SK-N-SH (cell line): ENCODE measurements around the gene ZEB2. TPM values are rescaled to one million over a fixed set of nuclear protein-coding genes. Genes with fewer than 3 reads are reported as not detected.

Source experiments
- CTCF ChIA-PET: fragments of 300-600, 350-600 bp; formaldehyde crosslinking; extraction: SDS; loops from one replicate; lab custom pipeline; 2021; lab: Yijun Ruan, JAX
- POLR2A ChIA-PET: fragments of 350-600 bp; sonication (Branson Sonifier 250); formaldehyde crosslinking; extraction: SDS; loops from one replicate; lab custom pipeline; 2020; ENCODE audit warnings: antibody characterized with exemption, inconsistent platforms; lab: Yijun Ruan, JAX
- DNase-seq: peaks from one replicate; pipeline ENCODE4 v3.0.0; 2012
- H2AFZ ChIP-seq: fragments of 200-600 bp; sonication (generic); 2 replicates; pipeline ENCODE4 v1.8.1; 2016; ENCODE audit warnings: antibody characterized with exemption, mild to moderate bottlenecking, low read depth
- H3F3A ChIP-seq: fragments of 200-600 bp; sonication (generic); replicated peaks from 2 replicates; pipeline ENCODE3; 2016; ENCODE audit warnings: antibody characterized with exemption, mild to moderate bottlenecking; ENCODE audit not compliant: insufficient read depth
- H3K27ac ChIP-seq, 2 experiments: fragments of 200-500 bp in 1 of 2; fragments of 200-600 bp in 1 of 2; sonication (Bioruptor generic) in 1 of 2; sonication (generic), shearing (Covaris generic) in 1 of 2; 2 replicates each; pipeline versions ENCODE4 v1.5.1 to v1.6.1; 2014 to 2016; ENCODE audit warnings: low read depth in 2 of 2, inconsistent platforms in 1 of 2, low read length in 1 of 2, mild to moderate bottlenecking in 1 of 2, mixed read lengths in 1 of 2
- H3K27me3 ChIP-seq: fragments of 200-600 bp; sonication (generic), shearing (Covaris generic); 2 replicates; pipeline ENCODE4 v1.6.1; 2016; ENCODE audit warnings: mixed run types; ENCODE audit not compliant: insufficient read depth
- H3K36me3 ChIP-seq, 2 experiments: fragments of 200-500 bp in 1 of 2; fragments of 200-600 bp in 1 of 2; sonication (Bioruptor generic) in 1 of 2; sonication (generic) in 1 of 2; replicated peaks in 1 of 2; 2 replicates each; pipeline versions ENCODE3 to v1.5.1; 2014 to 2016; ENCODE audit warnings: low read length in 1 of 2, mild to moderate bottlenecking in 1 of 2; ENCODE audit not compliant: insufficient read depth in 2 of 2, control insufficient read depth in 1 of 2
- H3K4me1 ChIP-seq, 2 experiments: fragments of 200-500 bp in 1 of 2; fragments of 200-600 bp in 1 of 2; sonication (Bioruptor generic) in 1 of 2; sonication (generic), shearing (Covaris generic) in 1 of 2; 2 replicates each; pipeline versions ENCODE4 v1.5.1 to v1.6.1; 2014 to 2016; ENCODE audit warnings: low read depth in 1 of 2, low read length in 1 of 2, mixed run types in 1 of 2; ENCODE audit not compliant: insufficient read depth in 2 of 2, control insufficient read depth in 1 of 2
- H3K4me2 ChIP-seq: fragments of 200-600 bp; sonication (generic), shearing (Covaris generic); 2 replicates; pipeline ENCODE4 v1.6.1; 2017; ENCODE audit warnings: mixed run types
- H3K4me3 ChIP-seq, 2 experiments: fragments of 200-500 bp in 1 of 2; fragments of 200-600 bp in 1 of 2; sonication (Bioruptor generic) in 1 of 2; sonication (generic), shearing (Covaris generic) in 1 of 2; 2 replicates each; pipeline versions ENCODE4 v1.5.1 to v1.8.1; 2014 to 2016; ENCODE audit warnings: low read depth in 2 of 2, inconsistent platforms in 1 of 2, low read length in 1 of 2, mild to moderate bottlenecking in 1 of 2, mixed read lengths in 1 of 2, moderate library complexity in 1 of 2
- H3K79me2 ChIP-seq: fragments of 200-600 bp; sonication (generic); 2 replicates; pipeline ENCODE4 v1.8.1; 2017; ENCODE audit warnings: mild to moderate bottlenecking; ENCODE audit not compliant: insufficient read depth
- H3K9ac ChIP-seq: fragments of 200-600 bp; sonication (generic); 2 replicates; pipeline ENCODE4 v1.6.1; 2017; ENCODE audit warnings: mixed run types
- H3K9me2 ChIP-seq: fragments of 200-600 bp; sonication (generic); 2 replicates; pipeline ENCODE4 v1.6.1; 2017; ENCODE audit warnings: mixed run types
- H3K9me3 ChIP-seq: fragments of 200-600 bp; sonication (generic); 2 replicates; pipeline ENCODE4 v1.6.1; 2017; ENCODE audit warnings: mixed run types, mild to moderate bottlenecking, moderate library complexity
- H4K20me1 ChIP-seq: fragments of 200-600 bp; sonication (generic); 2 replicates; pipeline ENCODE4 v1.6.1; 2017; ENCODE audit warnings: mild to moderate bottlenecking, mixed run types; ENCODE audit not compliant: insufficient read depth
- CTCF ChIP-seq: fragments of 200-600 bp; sonication (generic); IDR thresholded peaks from 2 replicates; pipeline ENCODE4 v1.6.1; 2017; ENCODE audit warnings: antibody characterized with exemption, mild to moderate bottlenecking, moderate library complexity
- EZH2phosphoT487 ChIP-seq: fragments of 200-600 bp; sonication (generic); IDR thresholded peaks from 2 replicates; pipeline ENCODE4 v1.6.1; 2017; ENCODE audit warnings: low read depth, mixed run types, mild to moderate bottlenecking, antibody characterized with exemption, moderate library complexity, borderline replicate concordance
- FOSL2 ChIP-seq: IDR thresholded peaks from 2 replicates; pipeline ENCODE4 v1.4.0; 2012; ENCODE audit warnings: low read depth, mild to moderate bottlenecking, moderate library complexity, borderline replicate concordance
- FOXJ3 ChIP-seq: sonication (generic); formaldehyde crosslinking; IDR thresholded peaks from 2 replicates; pipeline ENCODE4 v1.5.1; 2020; ENCODE audit warnings: mild to moderate bottlenecking, missing genetic modification reagents
- JUND ChIP-seq: IDR thresholded peaks from 2 replicates; pipeline ENCODE4 v1.4.0; 2012
- MXI1 ChIP-seq: IDR thresholded peaks from 2 replicates; pipeline ENCODE4 v1.6.1; 2012; ENCODE audit warnings: mild to moderate bottlenecking, low read depth, low read length, improper control_type of control experiment
- RCOR1 ChIP-seq: fragments of 150-350 bp; IDR thresholded peaks from 2 replicates; pipeline ENCODE4 v1.6.1; 2017; ENCODE audit warnings: antibody characterized with exemption, low read length
- SMC3 ChIP-seq: IDR thresholded peaks from 2 replicates; pipeline ENCODE4 v1.6.1; 2012; ENCODE audit warnings: low read depth, low read length, improper control_type of control experiment
- TAF1 ChIP-seq: IDR thresholded peaks from 2 replicates; pipeline ENCODE4 v1.6.1; 2012; ENCODE audit warnings: low read depth, mild to moderate bottlenecking, low read length, moderate library complexity, borderline replicate concordance
- TCF12 ChIP-seq: IDR thresholded peaks from 2 replicates; pipeline ENCODE4 v1.4.0; 2012
- TEAD4 ChIP-seq: IDR thresholded peaks from 2 replicates; pipeline ENCODE4 v1.4.0; 2012; ENCODE audit warnings: mild to moderate bottlenecking, borderline replicate concordance; ENCODE audit not compliant: insufficient read depth
- USF2 ChIP-seq: fragments of 150-350 bp; IDR thresholded peaks from 2 replicates; pipeline ENCODE4 v1.6.1; 2017; ENCODE audit warnings: antibody characterized with exemption, low read length, low read depth, borderline replicate concordance
- YY1 ChIP-seq: IDR thresholded peaks from 2 replicates; pipeline ENCODE4 v1.4.0; 2012; ENCODE audit warnings: low read depth, mild to moderate bottlenecking
- WGBS: methylation state at CpG from one replicate; pipeline ENCODE4 v1.1.6; 2017; ENCODE audit warnings: low lambda C conversion rate; 5-methylcytosine and 5-hydroxymethylcytosine counted together
- polyA plus RNA-seq, 3 experiments: library from polyadenylated mRNA; depleted of rRNA; stranded (reverse); fragments of >200 nt; gene quantifications; 2 replicates each; pipeline ENCODE4 v1.2.3, GENCODE V29; 2012

Gene ZEB2
- polyA plus RNA-seq, 1 of the 3 experiments (the other 2 are of a cell fraction), result 16.3 TPM

- H3K36me3 ChIP-seq, result peaks cover 0 to 27% of the 10 kb centered on the region in 2 experiments
- ChIA-PET POLR2A (no interaction called here), CTCF (interaction anchor here (0.9 kb wide), 1 partner anchor 12 kb away, joined by 4 read pairs; no protein-coding TSS in a partner anchor)
- TF ChIP-seq USF2 (no peak), RCOR1 (no peak), EZH2phosphoT487 (no peak), YY1 (no peak), SMC3 (no peak), TEAD4 (no peak), FOSL2 (no peak)
- no peaks in the 10 kb centered on the region for H3K27me3 ChIP-seq
- 93% methylated on average over 10 of the region's 10 CpGs for WGBS
- no peak overlapping the region for H3K4me2 ChIP-seq
- peaks cover 47% of the 10 kb centered on the region for H4K20me1 ChIP-seq
- DNase-seq, result no peak
- H3K27ac ChIP-seq, result no peak overlapping the region
- peaks cover 91% of the 10 kb centered on the region for H3K79me2 ChIP-seq
- no peak overlapping the region for H3K9ac ChIP-seq
- H3K9me2 ChIP-seq, result no peaks in the 10 kb centered on the region
- no peak overlapping the region for H3K4me3 ChIP-seq
- no peak overlapping the region for H2AFZ ChIP-seq
- no peaks in the 10 kb centered on the region for H3K9me3 ChIP-seq
- no peaks in the 10 kb centered on the region for H3F3A ChIP-seq
- peaks cover 27 to 37% of the 10 kb centered on the region in 2 experiments; a peak in 3 of 4 replicates for H3K4me1 ChIP-seq
Observed at GRCh38 chr2:144466637-144467036, 53.3 kb downstream of the ZEB2 start.

- H3F3A ChIP-seq, result no peaks in the 10 kb centered on the region
- peaks cover 86% of the 10 kb centered on the region for H3K79me2 ChIP-seq
- ChIA-PET POLR2A (no interaction called here), CTCF (interaction anchor here (0.6 to 1.6 kb wide), 3 partner anchors 11 to 16 kb away, joined by 3 to 4 read pairs (median 4); no protein-coding TSS in a partner anchor)
- no peaks in the 10 kb centered on the region for H3K9me3 ChIP-seq
- H3K9me2 ChIP-seq, result no peaks in the 10 kb centered on the region
- H3K27me3 ChIP-seq, result no peaks in the 10 kb centered on the region
- no peak overlapping the region for H3K27ac ChIP-seq
- no peak for TF ChIP-seq JUND
- TF ChIP-seq CTCF, result no peak
- TF ChIP-seq FOXJ3 (CRISPR knock-in tag), result no peak
- no peak for TF ChIP-seq TAF1
- TF ChIP-seq TCF12, result no peak
- no peak for TF ChIP-seq FOSL2
- TF ChIP-seq TEAD4, result no peak
- no peak for TF ChIP-seq MXI1
- no peak overlapping the region for H3K4me3 ChIP-seq
- H3K4me1 ChIP-seq, result peaks cover 32 to 34% of the 10 kb centered on the region in 2 experiments; a peak in 3 of 4 replicates
- H4K20me1 ChIP-seq, result peaks cover 39% of the 10 kb centered on the region
- no peak overlapping the region for H3K4me2 ChIP-seq
- peaks cover 0 to 27% of the 10 kb centered on the region in 2 experiments for H3K36me3 ChIP-seq
- H2AFZ ChIP-seq, result no peak overlapping the region
- no peak overlapping the region for H3K9ac ChIP-seq
- 97% methylated on average over 9 of the region's 9 CpGs for WGBS
- DNase-seq, result no peak
Observed at GRCh38 chr2:144465749-144466148, 54.2 kb downstream of the ZEB2 start.
